Gastrocnemius medialis (tissue), 4 donors: Measurements from ENCODE around the gene AFF3. TPM values are rescaled to one million over a fixed set of nuclear protein-coding genes. Genes with fewer than 3 reads are reported as not detected.

Experiments used
- ATAC-seq, 2 donors: fragments of 150-250 bp; one replicate each; pipeline ENCODE4 v1.9.1; 2016
- DNase-seq, 2 donors: peaks; one replicate each; pipeline ENCODE4 v3.0.0-alpha.2; 2019
- H3K27ac ChIP-seq, 4 donors: fragments of 200-600 bp; sonication (generic); 1 replicate in 1 of 4; 2 replicates in 3 of 4; pipeline ENCODE4 v1.5.1; 2016 to 2018; ENCODE audit warnings: mild to moderate bottlenecking in 2 of 4, moderate library complexity in 1 of 4
- H3K27me3 ChIP-seq, 3 donors: fragments of 200-600 bp; sonication (generic) in 2 of 3; 1 replicate in 1 of 3; 2 replicates in 2 of 3; pipeline versions ENCODE4 v1.5.1 to v1.6.0; 2016 to 2019; ENCODE audit warnings: mild to moderate bottlenecking in 1 of 3, moderate library complexity in 1 of 3
- H3K36me3 ChIP-seq, 2 donors: fragments of 200-600 bp; sonication (generic) in 1 of 2; one replicate each; pipeline ENCODE4 v1.5.1; 2017 to 2018
- H3K4me1 ChIP-seq, 2 donors: fragments of 200-600 bp; sonication (generic) in 1 of 2; one replicate each; pipeline ENCODE4 v1.5.1; 2016 to 2017; ENCODE audit warnings: mild to moderate bottlenecking in 2 of 2
- H3K4me3 ChIP-seq, 4 donors: fragments of 200-600 bp; sonication (generic) in 3 of 4; 1 replicate in 1 of 4; 2 replicates in 3 of 4; pipeline ENCODE4 v1.5.1; 2016 to 2019; ENCODE audit warnings: mild to moderate bottlenecking in 2 of 4
- H3K9me3 ChIP-seq, 3 donors: fragments of 200-600 bp; sonication (generic) in 2 of 3; 1 replicate in 1 of 3; 2 replicates in 2 of 3; pipeline ENCODE4 v1.5.1; 2016 to 2019
- CTCF ChIP-seq, 5 experiments: fragments of 450-650 bp in 3 of 5; fragments of 200-600 bp in 2 of 5; sonication (generic) in 2 of 5; IDR thresholded peaks in 4 of 5; conservative IDR thresholded peaks in 1 of 5; 1 replicate in 4 of 5; 2 replicates in 1 of 5; pipeline ENCODE4 v1.5.1; 2016 to 2019; ENCODE audit warnings: antibody characterized with exemption in 5 of 5, mild to moderate bottlenecking in 3 of 5, moderate library complexity in 3 of 5
- POLR2A ChIP-seq, 2 donors: fragments of 450-650 bp; IDR thresholded peaks; one replicate each; pipeline ENCODE4 v1.6.1; 2017; ENCODE audit warnings: antibody characterized with exemption in 2 of 2, mild to moderate bottlenecking in 2 of 2, moderate library complexity in 2 of 2
- in situ Hi-C, 4 donors: fragments of 200-750 bp; cut with MboI; loops; one replicate each; pipeline versions ENCODE4 v1.15.0 to v1.8.0; 2017; ENCODE audit warnings: low sequenced_read_pairs in 4 of 4
- intact Hi-C: fragments of 100-400 bp; cut with DNase I; formaldehyde crosslinking; loops from one replicate; pipeline ENCODE4 v1.15.1; 2023; ENCODE audit warnings: low total_unique reads
- total RNA-seq, 4 donors: library from RNA; depleted of rRNA; stranded (reverse); fragments of >200 nt; gene quantifications; one replicate each; pipeline versions ENCODE4 v1.1.0 to v1.2.3, GENCODE V29; 2016

Gene AFF3
- total RNA-seq, 4 donors from 2014 or later = 0.22 to 0.55 (median 0.47) TPM

GRCh38 chr2:100185105-100185504 is 42.7 kb upstream of the AFF3 start:
- DNase-seq (no peak), ATAC-seq (no peak)
- no peaks in the 10 kb centered on the region for H3K4me1 ChIP-seq
- H3K4me3 ChIP-seq = no peak overlapping the region
- H3K36me3 ChIP-seq = no peaks in the 10 kb centered on the region
- H3K9me3 ChIP-seq = no peaks in the 10 kb centered on the region
- in situ Hi-C loops (no loop called here), intact Hi-C loops (no loop called here)
- TF ChIP-seq CTCF (IDR thresholded peaks at IDR 0.05 in 4 of 5, conservative IDR thresholded peaks at IDR 0.05 in 1 of 5) = no peak
- no peak for TF ChIP-seq POLR2A (IDR thresholded peaks at IDR 0.05)
- H3K27ac ChIP-seq = no peak overlapping the region
- H3K27me3 ChIP-seq = no peaks in the 10 kb centered on the region

- TF ChIP-seq CTCF (IDR thresholded peaks at IDR 0.05 in 4 of 5, conservative IDR thresholded peaks at IDR 0.05 in 1 of 5) (no peak), POLR2A (IDR thresholded peaks at IDR 0.05) (no peak)
- DNase-seq = no peak
- no peaks in the 10 kb centered on the region for H3K4me1 ChIP-seq
- H3K27ac ChIP-seq = no peak overlapping the region
- no peaks in the 10 kb centered on the region for H3K36me3 ChIP-seq
- ATAC-seq = no peak
- intact Hi-C loops (no loop called here), in situ Hi-C loops (no loop called here)
- no peaks in the 10 kb centered on the region for H3K9me3 ChIP-seq
- H3K4me3 ChIP-seq = no peak overlapping the region
- no peaks in the 10 kb centered on the region for H3K27me3 ChIP-seq
Observed at GRCh38 chr2:100184055-100184737, 41.8 kb upstream of the AFF3 start.

GRCh38 chr2:100182494-100183361 is 40.3 kb upstream of the AFF3 start:
- H3K9me3 ChIP-seq = no peaks in the 10 kb centered on the region
- in situ Hi-C loops (no loop called here), intact Hi-C loops (no loop called here)
- no peak for ATAC-seq
- no peak overlapping the region for H3K27ac ChIP-seq
- H3K36me3 ChIP-seq = no peaks in the 10 kb centered on the region
- no peaks in the 10 kb centered on the region for H3K27me3 ChIP-seq
- no peak for DNase-seq
- no peak for TF ChIP-seq CTCF (IDR thresholded peaks at IDR 0.05 in 4 of 5, conservative IDR thresholded peaks at IDR 0.05 in 1 of 5)
- TF ChIP-seq POLR2A (IDR thresholded peaks at IDR 0.05) = no peak
- H3K4me3 ChIP-seq = no peak overlapping the region
- no peaks in the 10 kb centered on the region for H3K4me1 ChIP-seq

- TF ChIP-seq CTCF (IDR thresholded peaks at IDR 0.05 in 4 of 5, conservative IDR thresholded peaks at IDR 0.05 in 1 of 5) (no peak), POLR2A (IDR thresholded peaks at IDR 0.05) (no peak)
- intact Hi-C loops = no loop called here
- H3K9me3 ChIP-seq = no peaks in the 10 kb centered on the region
- H3K27ac ChIP-seq = no peak overlapping the region
- no peaks in the 10 kb centered on the region for H3K36me3 ChIP-seq
- ATAC-seq = no peak
- in situ Hi-C loops = no loop called here
- H3K27me3 ChIP-seq = no peaks in the 10 kb centered on the region
- DNase-seq = no peak
- no peaks in the 10 kb centered on the region for H3K4me1 ChIP-seq
- H3K4me3 ChIP-seq = no peak overlapping the region
Observed at GRCh38 chr2:100180503-100180902, 38.1 kb upstream of the AFF3 start.
